OCI-LY1 (cell line): ENCODE data around the gene AMBRA1.

Experiments
- H2AFZ ChIP-seq: fragments of 200-600 bp; sonication (generic), shearing (Covaris generic); 2 replicates; pipeline ENCODE4 v1.6.0; 2014; ENCODE audit warnings: antibody characterized with exemption, mild to moderate bottlenecking, low read length
- H3F3A ChIP-seq: fragments of 200-600 bp; sonication (generic), shearing (Covaris generic); 2 replicates; pipeline ENCODE4 v1.6.0; 2014; ENCODE audit warnings: mild to moderate bottlenecking, antibody characterized with exemption, low read length, moderate library complexity; ENCODE audit not compliant: insufficient read depth
- H3K27ac ChIP-seq: fragments of 200-600 bp; sonication (generic); 2 replicates; pipeline ENCODE4 v1.5.1; 2014; ENCODE audit warnings: low read length, mixed run types, mild to moderate bottlenecking, low read depth; ENCODE audit not compliant: poor library complexity, severe bottlenecking
- H3K27me3 ChIP-seq: fragments of 200-600 bp; sonication (generic); 2 replicates; pipeline ENCODE4 v1.6.0; 2014; ENCODE audit warnings: antibody characterized with exemption, mild to moderate bottlenecking, low read length, moderate library complexity; ENCODE audit not compliant: insufficient read depth
- H3K36me3 ChIP-seq: fragments of 200-600 bp; sonication (generic); 2 replicates; pipeline ENCODE4 v1.6.1; 2014; ENCODE audit warnings: mild to moderate bottlenecking, antibody characterized with exemption, low read length, moderate library complexity, mixed read lengths; ENCODE audit not compliant: insufficient read depth
- H3K4me1 ChIP-seq: fragments of 200-600 bp; sonication (generic); 2 replicates; pipeline ENCODE4 v1.5.1; 2014; ENCODE audit warnings: mild to moderate bottlenecking, low read length, moderate library complexity; ENCODE audit not compliant: insufficient read depth, severe bottlenecking
- H3K4me2 ChIP-seq: fragments of 200-600 bp; sonication (generic), shearing (Covaris generic); 2 replicates; pipeline ENCODE4 v1.6.1; 2014; ENCODE audit warnings: low read length
- H3K4me3 ChIP-seq: fragments of 200-600 bp; sonication (generic); 2 replicates; pipeline ENCODE4 v1.5.1; 2014; ENCODE audit warnings: low read length, low read depth, mild to moderate bottlenecking, mixed read lengths; ENCODE audit not compliant: poor library complexity, severe bottlenecking
- H3K79me2 ChIP-seq: fragments of 200-600 bp; shearing (Covaris generic); 2 replicates; pipeline ENCODE4 v1.6.1; 2016; ENCODE audit warnings: mixed run types, low read length, mixed read lengths; ENCODE audit not compliant: insufficient read depth
- H3K9ac ChIP-seq: fragments of 200-600 bp; sonication (generic), shearing (Covaris generic); 2 replicates; pipeline ENCODE4 v1.6.1; 2014; ENCODE audit warnings: mild to moderate bottlenecking, low read length, mixed read lengths
- H3K9me2 ChIP-seq: fragments of 200-600 bp; sonication (generic), shearing (Covaris generic); 2 replicates; pipeline ENCODE4 v1.6.1; 2014; ENCODE audit warnings: low read depth, mild to moderate bottlenecking, low read length, mixed read lengths
- H3K9me3 ChIP-seq: fragments of 200-600 bp; shearing (Covaris generic); 2 replicates; pipeline ENCODE4 v1.6.1; 2014; ENCODE audit warnings: low read length, mixed read lengths
- H4K20me1 ChIP-seq: fragments of 200-600 bp; sonication (generic), shearing (Covaris generic); 2 replicates; pipeline ENCODE4 v1.6.0; 2016; ENCODE audit warnings: mild to moderate bottlenecking, low read length; ENCODE audit not compliant: insufficient read depth
- EZH2 ChIP-seq: fragments of 200-600 bp; sonication (generic), shearing (Covaris generic); IDR thresholded peaks from 2 replicates; pipeline ENCODE4 v1.8.0; 2017; ENCODE audit warnings: borderline replicate concordance, mixed run types, mild to moderate bottlenecking, antibody characterized with exemption, low read length, moderate library complexity, mixed read lengths
- TF ChIP-seq, protein P1 (sequence below): fragments of 200-600 bp; sonication (generic), shearing (Covaris generic); IDR thresholded peaks from 2 replicates; pipeline ENCODE4 v1.5.1; 2017; ENCODE audit warnings: mild to moderate bottlenecking, antibody characterized with exemption, low read length, moderate library complexity, mixed read lengths

The AMBRA1 gene

DNA sequence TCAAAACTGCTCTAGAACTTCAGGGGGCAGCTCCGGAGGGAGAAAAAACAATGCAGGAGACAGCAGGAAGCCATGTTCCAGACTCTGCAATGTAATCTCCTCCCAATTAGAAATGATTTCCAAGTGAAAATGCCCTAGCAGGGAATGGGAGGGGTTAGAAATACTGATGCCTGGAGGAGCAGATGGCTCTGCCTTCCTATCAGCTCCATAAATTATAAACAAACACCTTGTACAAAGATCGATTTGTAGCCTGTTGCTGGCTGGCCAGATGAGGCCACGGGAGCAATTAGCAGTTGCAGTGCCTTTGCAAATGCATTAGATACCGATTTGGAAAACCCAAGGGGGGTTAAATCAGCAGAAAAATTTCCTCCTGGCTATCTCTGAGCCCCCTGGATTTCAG lies 155.6 kb downstream of the AMBRA1 start:
- TF ChIP-seq, protein P1, sequence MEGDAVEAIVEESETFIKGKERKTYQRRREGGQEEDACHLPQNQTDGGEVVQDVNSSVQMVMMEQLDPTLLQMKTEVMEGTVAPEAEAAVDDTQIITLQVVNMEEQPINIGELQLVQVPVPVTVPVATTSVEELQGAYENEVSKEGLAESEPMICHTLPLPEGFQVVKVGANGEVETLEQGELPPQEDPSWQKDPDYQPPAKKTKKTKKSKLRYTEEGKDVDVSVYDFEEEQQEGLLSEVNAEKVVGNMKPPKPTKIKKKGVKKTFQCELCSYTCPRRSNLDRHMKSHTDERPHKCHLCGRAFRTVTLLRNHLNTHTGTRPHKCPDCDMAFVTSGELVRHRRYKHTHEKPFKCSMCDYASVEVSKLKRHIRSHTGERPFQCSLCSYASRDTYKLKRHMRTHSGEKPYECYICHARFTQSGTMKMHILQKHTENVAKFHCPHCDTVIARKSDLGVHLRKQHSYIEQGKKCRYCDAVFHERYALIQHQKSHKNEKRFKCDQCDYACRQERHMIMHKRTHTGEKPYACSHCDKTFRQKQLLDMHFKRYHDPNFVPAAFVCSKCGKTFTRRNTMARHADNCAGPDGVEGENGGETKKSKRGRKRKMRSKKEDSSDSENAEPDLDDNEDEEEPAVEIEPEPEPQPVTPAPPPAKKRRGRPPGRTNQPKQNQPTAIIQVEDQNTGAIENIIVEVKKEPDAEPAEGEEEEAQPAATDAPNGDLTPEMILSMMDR: no peak
- TF ChIP-seq EZH2: no peak
- Histone ChIP-seq H4K20me1 (no peaks in the 10 kb centered on the region), H3K4me3 (no peak overlapping the region), H2AFZ (no peak overlapping the region), H3K9me3 (no peaks in the 10 kb centered on the region), H3F3A (no peaks in the 10 kb centered on the region), H3K27ac (no peak overlapping the region), H3K4me2 (no peak overlapping the region), H3K9ac (no peak overlapping the region), H3K79me2 (no peaks in the 10 kb centered on the region), H3K4me1 (no peaks in the 10 kb centered on the region), H3K27me3 (no peaks in the 10 kb centered on the region), H3K36me3 (peaks cover 34% of the 10 kb centered on the region; the same call in 1 of the 2 replicates), H3K9me2 (no peaks in the 10 kb centered on the region)

DNA sequence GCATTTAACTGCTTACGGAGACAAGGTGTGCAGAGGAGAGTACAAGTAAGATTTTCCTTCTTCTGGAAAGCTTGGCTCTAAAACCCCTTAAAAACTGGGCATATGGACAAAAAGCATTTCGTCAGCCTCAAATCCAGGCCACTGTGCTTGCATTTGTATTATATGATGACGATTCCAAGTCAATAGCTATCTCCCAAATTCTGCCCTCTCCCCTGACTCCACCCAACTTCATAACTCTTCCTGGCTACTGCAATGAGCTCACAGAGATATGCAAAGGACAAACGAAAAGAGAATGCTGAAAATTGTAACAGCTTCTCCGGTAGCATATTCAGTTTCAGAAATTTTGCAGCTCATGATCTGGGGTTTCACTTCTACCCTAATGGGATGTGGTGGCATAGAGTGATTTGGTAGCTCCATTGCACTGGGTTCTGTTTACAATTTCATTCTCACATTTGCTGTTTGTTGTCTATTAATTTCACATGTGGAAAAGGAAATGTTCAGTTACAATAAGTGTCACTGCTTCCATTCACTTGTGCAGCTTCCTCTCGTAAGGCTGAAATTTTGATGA lies 156.6 kb downstream of the AMBRA1 start:
- Histone ChIP-seq H4K20me1 (no peaks in the 10 kb centered on the region), H2AFZ (no peak overlapping the region), H3K27ac (no peak overlapping the region), H3K27me3 (no peaks in the 10 kb centered on the region), H3F3A (no peaks in the 10 kb centered on the region), H3K4me1 (no peaks in the 10 kb centered on the region), H3K9me3 (no peaks in the 10 kb centered on the region), H3K4me3 (no peak overlapping the region), H3K4me2 (no peak overlapping the region), H3K79me2 (no peaks in the 10 kb centered on the region), H3K36me3 (peaks cover 27% of the 10 kb centered on the region; the same call in 1 of the 2 replicates), H3K9me2 (no peaks in the 10 kb centered on the region), H3K9ac (no peak overlapping the region)
- TF ChIP-seq, protein P1: no peak
- TF ChIP-seq EZH2: no peak

DNA sequence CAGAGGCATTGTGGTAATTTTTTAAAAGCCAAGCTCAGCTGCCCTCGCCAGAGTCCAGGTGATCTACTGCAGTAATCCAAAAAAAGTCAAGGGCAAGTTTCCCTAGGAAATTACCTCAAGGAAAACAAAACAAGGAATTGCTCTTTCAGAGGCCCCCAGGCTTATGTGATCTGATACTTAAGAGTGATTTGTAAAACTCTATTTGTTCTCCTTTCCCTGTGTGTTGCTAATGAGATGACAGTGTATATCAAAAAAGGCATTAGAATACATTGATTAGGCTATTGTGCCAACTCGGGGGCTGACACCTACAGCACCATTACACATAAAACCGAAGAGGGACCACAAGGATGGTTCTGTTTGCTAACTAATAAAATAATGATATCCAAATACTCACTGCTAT lies 157.7 kb downstream of the AMBRA1 start:
- Histone ChIP-seq H3K27me3 (no peaks in the 10 kb centered on the region), H3K79me2 (no peaks in the 10 kb centered on the region), H3K9me3 (no peaks in the 10 kb centered on the region), H3K9ac (no peak overlapping the region), H2AFZ (no peak overlapping the region), H3K4me2 (no peak overlapping the region), H3K36me3 (peaks cover 31% of the 10 kb centered on the region; the same call in 1 of the 2 replicates), H3K4me3 (no peak overlapping the region), H3K9me2 (no peaks in the 10 kb centered on the region), H3F3A (no peaks in the 10 kb centered on the region), H4K20me1 (no peaks in the 10 kb centered on the region), H3K4me1 (no peaks in the 10 kb centered on the region), H3K27ac (no peak overlapping the region)
- no peak for TF ChIP-seq EZH2
- TF ChIP-seq, protein P1: no peak
